ENCODE data around the gene SOX18. TPM values are rescaled to one million over a fixed set of nuclear protein-coding genes. Genes with fewer than 3 reads are reported as not detected.

SOX18 gene
- total and polyA plus RNA-seq, 2 of the 8 experiments (the other 6 are each of a cell fraction or from before 2014, with no cell fraction given): 0.09 TPM; not detected in 1

- no peak for TF ChIP-seq CHD7 (IDR thresholded peaks at IDR 0.05; ENCODE audit: insufficient replicate concordance, low read length)
These were observed 26.6 kb downstream of the SOX18 start (continued) for GRCh38 chr20:64022671-64023360.

All from H1 (cell line).